Neural cell (in vitro differentiated cells): ENCODE measurements around the gene WDHD1. TPM values are rescaled to one million over a fixed set of nuclear protein-coding genes. Genes with fewer than 3 reads are reported as not detected.

ENCODE experiments used
- H2AFZ ChIP-seq: fragments of 200-600, 300-800 bp; sonication (generic), shearing (Covaris generic); 2 replicates; pipeline ENCODE4 v1.6.0; 2014; ENCODE audit warnings: low read depth, mild to moderate bottlenecking, antibody characterized with exemption, low read length, moderate library complexity
- H3F3A ChIP-seq: fragments of 200-600 bp; shearing (Covaris generic); 2 replicates; pipeline ENCODE4 v1.6.1; 2016; ENCODE audit warnings: mild to moderate bottlenecking, moderate library complexity, mixed read lengths, antibody characterized with exemption, low read length; ENCODE audit not compliant: insufficient read depth, poor library complexity, severe bottlenecking
- H3K27ac ChIP-seq: fragments of 200-600, 300-800 bp; sonication (generic), shearing (Covaris generic); 2 replicates; pipeline ENCODE4 v1.5.1; 2014; ENCODE audit warnings: mild to moderate bottlenecking, low read length, moderate library complexity
- H3K27me3 ChIP-seq: fragments of 300-800, 200-600 bp; sonication (generic), shearing (Covaris generic); 2 replicates; pipeline ENCODE4 v1.6.0; 2014; ENCODE audit warnings: mild to moderate bottlenecking, low read depth, low read length, moderate library complexity; ENCODE audit not compliant: insufficient read depth
- H3K36me3 ChIP-seq: fragments of 300-800, 200-600 bp; sonication (generic), shearing (Covaris generic); 2 replicates; pipeline ENCODE4 v1.5.1; 2014; ENCODE audit warnings: mild to moderate bottlenecking, antibody characterized with exemption, low read length, moderate library complexity; ENCODE audit not compliant: insufficient read depth
- H3K4me2 ChIP-seq: fragments of 300-800, 200-600 bp; sonication (generic), shearing (Covaris generic); 2 replicates; pipeline ENCODE4 v1.6.0; 2014; ENCODE audit warnings: mild to moderate bottlenecking, low read length
- H3K4me3 ChIP-seq: fragments of 300-800, 200-600 bp; sonication (generic), shearing (Covaris generic); 2 replicates; pipeline ENCODE4 v1.5.1; 2014; ENCODE audit warnings: mild to moderate bottlenecking, low read length, moderate library complexity
- H3K79me2 ChIP-seq: fragments of 200-600 bp; shearing (Covaris generic); replicated peaks from 2 replicates; pipeline ENCODE4 v1.6.0; 2014; ENCODE audit warnings: mild to moderate bottlenecking, low read length, moderate library complexity; ENCODE audit not compliant: insufficient read depth
- H3K9ac ChIP-seq: fragments of 300-800, 200-600 bp; sonication (generic), shearing (Covaris generic); 2 replicates; pipeline ENCODE4 v1.6.1; 2016; ENCODE audit warnings: mild to moderate bottlenecking, low read length, mixed read lengths
- H3K9me2 ChIP-seq: fragments of 200-600 bp; shearing (Covaris generic); 2 replicates; pipeline ENCODE4 v1.6.1; 2016; ENCODE audit warnings: mild to moderate bottlenecking, low read length, mixed read lengths; ENCODE audit not compliant: insufficient read depth
- H3K9me3 ChIP-seq: fragments of 200-600, 300-800 bp; sonication (generic), shearing (Covaris generic); 2 replicates; pipeline ENCODE4 v1.6.1; 2016; ENCODE audit warnings: mild to moderate bottlenecking, mixed run types, low read length, moderate library complexity, mixed read lengths
- H4K20me1 ChIP-seq: fragments of 200-600 bp; shearing (Covaris generic); 2 replicates; pipeline ENCODE4 v1.6.1; 2016; ENCODE audit warnings: mild to moderate bottlenecking, mixed run types; ENCODE audit not compliant: insufficient read depth
- EP300 ChIP-seq: fragments of 450-650 bp; conservative IDR thresholded peaks from 2 replicates; pipeline ENCODE4 v1.6.1; 2014; ENCODE audit warnings: antibody characterized with exemption, mild to moderate bottlenecking, moderate library complexity; ENCODE audit not compliant: poor library complexity, severe bottlenecking
- EZH2 ChIP-seq: fragments of 200-600, 300-800 bp; shearing (Covaris generic), sonication (generic); IDR thresholded peaks from 2 replicates; pipeline ENCODE4 v1.6.1; 2014; ENCODE audit warnings: antibody characterized with exemption, low read length, borderline replicate concordance, mild to moderate bottlenecking; ENCODE audit not compliant: insufficient read depth, poor library complexity, severe bottlenecking
- MXI1 ChIP-seq: fragments of 450-650 bp; conservative IDR thresholded peaks from 2 replicates; pipeline ENCODE4 v1.6.1; 2014; ENCODE audit warnings: antibody characterized with exemption, mild to moderate bottlenecking; ENCODE audit not compliant: poor library complexity, severe bottlenecking
- RAD21 ChIP-seq: fragments of 450-650 bp; conservative IDR thresholded peaks from 2 replicates; pipeline ENCODE4 v1.6.1; 2014; ENCODE audit warnings: antibody characterized with exemption, mild to moderate bottlenecking, moderate library complexity
- SMC3 ChIP-seq: fragments of 450-650 bp; conservative IDR thresholded peaks from 2 replicates; pipeline ENCODE4 v1.6.1; 2014; ENCODE audit warnings: antibody characterized with exemption, mild to moderate bottlenecking, moderate library complexity; ENCODE audit not compliant: poor library complexity
- TAF1 ChIP-seq: IDR thresholded peaks from 2 replicates; pipeline ENCODE4 v1.6.1; 2012; ENCODE audit warnings: low read depth
- polyA plus RNA-seq: library from polyadenylated mRNA; depleted of rRNA; stranded (reverse); fragments of >200 nt; gene quantifications from 2 replicates; pipeline ENCODE4 v1.2.3, GENCODE V29; 2014
- TF ChIP-seq, protein P1 (sequence below): fragments of 450-650 bp; IDR thresholded peaks from 2 replicates; pipeline ENCODE4 v1.5.1; 2014; ENCODE audit warnings: antibody characterized with exemption, mild to moderate bottlenecking, moderate library complexity; ENCODE audit not compliant: poor library complexity, severe bottlenecking
- TF ChIP-seq, protein P2 (sequence below): IDR thresholded peaks from 2 replicates; pipeline ENCODE4 v1.6.1; 2012; ENCODE audit warnings: borderline replicate concordance

WDHD1 gene
- polyA plus RNA-seq, 1 donor from 2014 or later, result 8.0 TPM

GRCh38 chr14:54936816-54937215, 90.1 kb downstream of the WDHD1 start:
- no peaks in the 10 kb centered on the region for H3F3A ChIP-seq
- H3K27me3 ChIP-seq, result no peaks in the 10 kb centered on the region

DNA sequence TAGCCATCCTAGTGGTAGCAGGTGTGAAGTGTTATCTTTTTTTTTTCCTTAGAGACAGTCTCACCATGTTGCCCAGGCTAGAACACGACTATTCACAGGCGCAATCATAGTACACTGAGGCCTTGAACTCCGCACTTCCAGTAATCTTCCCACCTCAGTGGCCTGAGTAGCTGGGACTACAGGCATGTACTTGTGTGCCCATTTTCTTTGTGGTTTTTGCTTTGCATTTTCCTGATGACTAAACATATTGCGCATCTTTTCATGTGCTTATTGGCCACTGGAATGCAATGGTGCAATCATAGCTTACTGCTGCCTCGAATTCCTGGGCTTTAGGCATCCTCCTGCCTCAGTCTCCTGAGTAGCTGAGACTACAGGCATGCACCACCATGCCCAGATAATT, 90.9 kb downstream of the WDHD1 start:
- Histone ChIP-seq H3K9me3 (no peaks in the 10 kb centered on the region), H3F3A (no peaks in the 10 kb centered on the region), H3K36me3 (no peaks in the 10 kb centered on the region), H3K27ac (no peak overlapping the region), H3K9ac (no peak overlapping the region), H3K4me2 (no peak overlapping the region), H2AFZ (no peak overlapping the region), H4K20me1 (no peaks in the 10 kb centered on the region), H3K27me3 (no peaks in the 10 kb centered on the region), H3K9me2 (no peaks in the 10 kb centered on the region), H3K79me2 (no peaks in the 10 kb centered on the region), H3K4me3 (no peak overlapping the region)
- no peak for TF ChIP-seq SMC3
- TF ChIP-seq, protein P1, sequence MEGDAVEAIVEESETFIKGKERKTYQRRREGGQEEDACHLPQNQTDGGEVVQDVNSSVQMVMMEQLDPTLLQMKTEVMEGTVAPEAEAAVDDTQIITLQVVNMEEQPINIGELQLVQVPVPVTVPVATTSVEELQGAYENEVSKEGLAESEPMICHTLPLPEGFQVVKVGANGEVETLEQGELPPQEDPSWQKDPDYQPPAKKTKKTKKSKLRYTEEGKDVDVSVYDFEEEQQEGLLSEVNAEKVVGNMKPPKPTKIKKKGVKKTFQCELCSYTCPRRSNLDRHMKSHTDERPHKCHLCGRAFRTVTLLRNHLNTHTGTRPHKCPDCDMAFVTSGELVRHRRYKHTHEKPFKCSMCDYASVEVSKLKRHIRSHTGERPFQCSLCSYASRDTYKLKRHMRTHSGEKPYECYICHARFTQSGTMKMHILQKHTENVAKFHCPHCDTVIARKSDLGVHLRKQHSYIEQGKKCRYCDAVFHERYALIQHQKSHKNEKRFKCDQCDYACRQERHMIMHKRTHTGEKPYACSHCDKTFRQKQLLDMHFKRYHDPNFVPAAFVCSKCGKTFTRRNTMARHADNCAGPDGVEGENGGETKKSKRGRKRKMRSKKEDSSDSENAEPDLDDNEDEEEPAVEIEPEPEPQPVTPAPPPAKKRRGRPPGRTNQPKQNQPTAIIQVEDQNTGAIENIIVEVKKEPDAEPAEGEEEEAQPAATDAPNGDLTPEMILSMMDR, result no peak
- no peak for TF ChIP-seq MXI1
- TF ChIP-seq EP300, result no peak
- TF ChIP-seq EZH2, result no peak
- TF ChIP-seq TAF1, result no peak

More at GRCh38 chr14:54936816-54937215, 90.1 kb downstream of the WDHD1 start:
- Histone ChIP-seq H3K4me3 (no peak overlapping the region), H3K79me2 (no peaks in the 10 kb centered on the region), H3K4me2 (no peak overlapping the region), H3K36me3 (no peaks in the 10 kb centered on the region), H3K9me2 (no peaks in the 10 kb centered on the region), H3K9me3 (no peaks in the 10 kb centered on the region), H4K20me1 (no peaks in the 10 kb centered on the region), H2AFZ (no peak overlapping the region), H3K27ac (no peak overlapping the region), H3K9ac (no peak overlapping the region)
- TF ChIP-seq EP300 (no peak), SMC3 (no peak), RAD21 (no peak), EZH2 (no peak)
- TF ChIP-seq, protein P1, result no peak
- TF ChIP-seq, protein P2, sequence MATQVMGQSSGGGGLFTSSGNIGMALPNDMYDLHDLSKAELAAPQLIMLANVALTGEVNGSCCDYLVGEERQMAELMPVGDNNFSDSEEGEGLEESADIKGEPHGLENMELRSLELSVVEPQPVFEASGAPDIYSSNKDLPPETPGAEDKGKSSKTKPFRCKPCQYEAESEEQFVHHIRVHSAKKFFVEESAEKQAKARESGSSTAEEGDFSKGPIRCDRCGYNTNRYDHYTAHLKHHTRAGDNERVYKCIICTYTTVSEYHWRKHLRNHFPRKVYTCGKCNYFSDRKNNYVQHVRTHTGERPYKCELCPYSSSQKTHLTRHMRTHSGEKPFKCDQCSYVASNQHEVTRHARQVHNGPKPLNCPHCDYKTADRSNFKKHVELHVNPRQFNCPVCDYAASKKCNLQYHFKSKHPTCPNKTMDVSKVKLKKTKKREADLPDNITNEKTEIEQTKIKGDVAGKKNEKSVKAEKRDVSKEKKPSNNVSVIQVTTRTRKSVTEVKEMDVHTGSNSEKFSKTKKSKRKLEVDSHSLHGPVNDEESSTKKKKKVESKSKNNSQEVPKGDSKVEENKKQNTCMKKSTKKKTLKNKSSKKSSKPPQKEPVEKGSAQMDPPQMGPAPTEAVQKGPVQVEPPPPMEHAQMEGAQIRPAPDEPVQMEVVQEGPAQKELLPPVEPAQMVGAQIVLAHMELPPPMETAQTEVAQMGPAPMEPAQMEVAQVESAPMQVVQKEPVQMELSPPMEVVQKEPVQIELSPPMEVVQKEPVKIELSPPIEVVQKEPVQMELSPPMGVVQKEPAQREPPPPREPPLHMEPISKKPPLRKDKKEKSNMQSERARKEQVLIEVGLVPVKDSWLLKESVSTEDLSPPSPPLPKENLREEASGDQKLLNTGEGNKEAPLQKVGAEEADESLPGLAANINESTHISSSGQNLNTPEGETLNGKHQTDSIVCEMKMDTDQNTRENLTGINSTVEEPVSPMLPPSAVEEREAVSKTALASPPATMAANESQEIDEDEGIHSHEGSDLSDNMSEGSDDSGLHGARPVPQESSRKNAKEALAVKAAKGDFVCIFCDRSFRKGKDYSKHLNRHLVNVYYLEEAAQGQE, result no peak
